GM23338 (cell line): ENCODE measurements around the gene ALG6. TPM values are rescaled to one million over a fixed set of nuclear protein-coding genes. Genes with fewer than 3 reads are reported as not detected.

ENCODE experiments used
- ATAC-seq: fragments of 200-7000 bp; cut with Tn5 transposase; 3 replicates; pipeline ENCODE4 v1.9.1; 2020
- DNase-seq: peaks from one replicate; pipeline ENCODE4 v3.0.0-alpha.2; 2015; ENCODE audit warnings: low spot score
- H2AFZ ChIP-seq: fragments of 200-600 bp; sonication (generic); 2 replicates; pipeline ENCODE4 v1.8.0; 2016; ENCODE audit warnings: antibody characterized with exemption, mild to moderate bottlenecking, moderate library complexity
- H3F3A ChIP-seq: fragments of 200-600 bp; sonication (generic); replicated peaks from 2 replicates; pipeline ENCODE4 v1.8.0; 2017; ENCODE audit warnings: antibody characterized with exemption, mixed run types, low read depth
- H3K27ac ChIP-seq: fragments of 200-600 bp; sonication (generic); 2 replicates; pipeline ENCODE4 v1.6.1; 2016; ENCODE audit warnings: low read depth
- H3K27me3 ChIP-seq: fragments of 200-600 bp; sonication (generic); 2 replicates; pipeline ENCODE4 v1.8.0; 2016; ENCODE audit warnings: mild to moderate bottlenecking, mixed run types, moderate library complexity; ENCODE audit not compliant: insufficient read depth
- H3K36me3 ChIP-seq: fragments of 200-600 bp; sonication (generic); 2 replicates; pipeline ENCODE4 v1.8.0; 2016; ENCODE audit warnings: mild to moderate bottlenecking; ENCODE audit not compliant: insufficient read depth
- H3K4me1 ChIP-seq: fragments of 200-600 bp; sonication (generic); 2 replicates; pipeline ENCODE4 v1.8.0; 2016; ENCODE audit warnings: mild to moderate bottlenecking, moderate library complexity; ENCODE audit not compliant: insufficient read depth
- H3K4me2 ChIP-seq: fragments of 200-600 bp; sonication (generic); 2 replicates; pipeline ENCODE4 v1.7.1; 2017; ENCODE audit warnings: mixed run types
- H3K4me3 ChIP-seq: fragments of 200-600 bp; sonication (generic); 2 replicates; pipeline ENCODE4 v1.6.1; 2016; ENCODE audit warnings: mixed run types
- H3K79me2 ChIP-seq: fragments of 200-600 bp; sonication (generic); replicated peaks from 2 replicates; pipeline ENCODE4 v1.8.0; 2017; ENCODE audit warnings: mild to moderate bottlenecking; ENCODE audit not compliant: insufficient read depth
- H3K9me2 ChIP-seq: fragments of 200-600 bp; sonication (generic); 2 replicates; pipeline ENCODE4 v1.8.0; 2017; ENCODE audit not compliant: insufficient read depth
- H4K20me1 ChIP-seq: fragments of 200-600 bp; sonication (generic); replicated peaks from 2 replicates; pipeline ENCODE4 v1.8.0; 2017; ENCODE audit warnings: mild to moderate bottlenecking; ENCODE audit not compliant: insufficient read depth
- H3K27ac Mint-ChIP-seq: 2 replicates; pipeline ENCODE4 v1.8.0; 2020; ENCODE audit warnings: inconsistent platforms, mild to moderate bottlenecking, moderate library complexity, mixed read lengths
- H3K27me3 Mint-ChIP-seq: 3 replicates; pipeline ENCODE4 v1.8.0; 2022; ENCODE audit warnings: low read depth, mild to moderate bottlenecking, moderate library complexity, mixed read lengths, inconsistent platforms; ENCODE audit not compliant: insufficient read depth, poor library complexity
- H3K36me3 Mint-ChIP-seq: 3 replicates; pipeline ENCODE4 v1.8.0; 2021; ENCODE audit warnings: low read depth, mild to moderate bottlenecking, inconsistent platforms, moderate library complexity, mixed read lengths
- H3K4me1 Mint-ChIP-seq: 3 replicates; pipeline ENCODE4 v1.8.0; 2020; ENCODE audit warnings: mild to moderate bottlenecking, inconsistent platforms, mixed read lengths
- H3K4me3 Mint-ChIP-seq: 3 replicates; pipeline ENCODE4 v1.8.0; 2021; ENCODE audit warnings: moderate library complexity, mild to moderate bottlenecking, inconsistent platforms, mixed read lengths
- H3K9me3 Mint-ChIP-seq: 3 replicates; pipeline ENCODE4 v1.8.0; 2020; ENCODE audit warnings: moderate library complexity, mild to moderate bottlenecking, inconsistent platforms, mixed read lengths
- CREB1 ChIP-seq: fragments of 250-450 bp; sonication (Bioruptor Pico); IDR thresholded peaks from 2 replicates; pipeline ENCODE4 v1.5.0; 2020; ENCODE audit warnings: low read depth, mild to moderate bottlenecking, moderate library complexity
- EZH2 ChIP-seq: fragments of 200-600 bp; sonication (generic); IDR thresholded peaks from one replicate; pipeline ENCODE4 v1.8.0; 2017; ENCODE audit warnings: antibody characterized with exemption, mild to moderate bottlenecking, low read depth; ENCODE audit not compliant: unreplicated experiment
- EZH2phosphoT487 ChIP-seq: fragments of 200-600 bp; sonication (generic); IDR thresholded peaks from one replicate; pipeline ENCODE4 v1.8.1; 2018; ENCODE audit warnings: antibody characterized with exemption; ENCODE audit not compliant: unreplicated experiment
- JUNB ChIP-seq: IDR thresholded peaks from one replicate; pipeline ENCODE4 v1.6.1; 2016; ENCODE audit warnings: antibody characterized with exemption; ENCODE audit not compliant: unreplicated experiment
- NANOG ChIP-seq: IDR thresholded peaks from 2 replicates; pipeline ENCODE4 v1.6.1; 2016; ENCODE audit warnings: antibody characterized with exemption, borderline replicate concordance
- ZNF114 ChIP-seq: fragments of 250-450 bp; sonication (Bioruptor Pico); IDR thresholded peaks from 2 replicates; pipeline ENCODE4 v1.5.0; 2020; ENCODE audit warnings: mild to moderate bottlenecking, moderate library complexity
- ZNF331 ChIP-seq: fragments of 250-450 bp; sonication (Bioruptor Pico); IDR thresholded peaks from 2 replicates; pipeline ENCODE4 v1.5.0; 2020; ENCODE audit warnings: low read depth, mild to moderate bottlenecking, moderate library complexity
- polyA plus RNA-seq: library from polyadenylated mRNA; unstranded; fragments of >200 nt; fragmentation: Nextera tagmentation; extraction: Ambion mirVana; gene quantifications from 2 replicates; pipeline ENCODE4 v1.2.1, GENCODE V29; 2016
- total RNA-seq: library from RNA; depleted of rRNA; stranded (reverse); fragments of >200 nt; shearing (Covaris generic); gene quantifications from 2 replicates; pipeline ENCODE4 v1.2.3, GENCODE V29; 2014
- TF ChIP-seq, protein P1 (sequence below): IDR thresholded peaks from 2 replicates; pipeline ENCODE4 v1.6.1; 2016; ENCODE audit warnings: antibody characterized with exemption
- TF ChIP-seq, protein P2 (sequence below), 2 experiments: fragments of 200-600 bp in 1 of 2; sonication (generic) in 1 of 2; conservative IDR thresholded peaks; 2 replicates each; pipeline versions ENCODE4 v1.5.1 to v1.6.1; 2016 to 2017; ENCODE audit warnings: antibody characterized with exemption in 2 of 2, low read depth in 2 of 2, mild to moderate bottlenecking in 2 of 2, moderate library complexity in 1 of 2
- TF ChIP-seq, protein P3 (sequence below): IDR thresholded peaks from one replicate; pipeline ENCODE4 v1.6.1; 2018; ENCODE audit warnings: antibody characterized with exemption; ENCODE audit not compliant: unreplicated experiment

ALG6 gene
- total and polyA plus RNA-seq, 2 experiments from 2014 or later: 24.1 to 34.6 TPM

DNA sequence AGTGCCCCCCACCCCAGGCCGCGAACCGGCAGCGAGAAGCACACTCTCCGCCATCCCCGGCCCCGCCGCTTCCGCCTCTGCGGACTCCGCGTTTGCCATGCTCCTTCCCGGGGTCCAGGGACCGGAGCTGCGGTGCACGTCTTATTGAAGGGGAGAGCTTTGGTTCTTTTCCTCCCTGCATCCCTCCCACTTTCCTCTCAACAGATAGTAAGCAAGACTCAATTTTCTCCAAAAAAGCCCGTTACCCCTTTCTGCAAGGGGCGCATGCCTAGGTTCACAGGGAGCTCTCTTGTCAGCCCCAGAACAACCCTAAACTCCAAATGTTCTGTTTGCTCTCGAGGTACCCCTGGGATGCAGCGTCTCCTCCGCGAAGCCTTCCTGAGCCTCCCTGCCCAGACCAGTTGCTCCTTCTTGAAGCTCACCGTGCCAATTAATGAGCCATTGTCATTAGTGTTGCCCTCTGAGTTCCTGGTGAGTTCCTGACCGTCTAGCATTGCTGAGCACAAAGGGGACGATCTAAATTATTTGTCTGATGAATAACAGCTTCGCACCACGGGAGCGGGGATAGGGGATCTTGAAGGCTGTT, 37.0 kb upstream of the ALG6 start:
- H3F3A ChIP-seq: peaks cover 7% of the 10 kb centered on the region; the same call in 1 of the 2 replicates
- Mint-ChIP-seq H3K27me3 (peaks cover 52% of the 10 kb centered on the region), H3K36me3 (peaks cover 5% of the 10 kb centered on the region; the same call in 1 of the 3 replicates)

DNA sequence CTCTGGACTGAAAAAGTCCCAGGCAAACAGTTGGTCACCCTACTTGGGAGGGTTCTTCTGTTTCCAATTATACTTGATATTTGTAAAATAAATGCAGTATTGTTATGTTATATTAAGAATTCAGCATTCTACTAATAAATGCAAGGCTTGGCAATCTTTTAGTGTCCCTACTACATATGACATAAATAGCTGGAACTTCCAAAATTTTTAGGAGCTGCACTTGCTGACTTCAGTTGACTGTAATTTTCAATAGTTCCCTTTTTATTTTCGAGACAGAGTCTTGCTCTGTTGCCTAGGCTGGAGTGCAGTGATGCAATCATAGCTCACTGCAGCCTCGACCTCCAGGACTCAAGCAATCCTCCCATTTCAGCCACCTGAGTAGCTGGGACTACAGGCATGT, 25.0 kb upstream of the ALG6 start:
- H3K9me3 Mint-ChIP-seq: no peaks in the 10 kb centered on the region
- Histone ChIP-seq H3K36me3 (no peaks in the 10 kb centered on the region), H4K20me1 (no peaks in the 10 kb centered on the region), H3K27me3 (no peaks in the 10 kb centered on the region), H3K4me3 (no peak overlapping the region), H3K4me2 (no peak overlapping the region), H3K9me2 (peaks cover 8% of the 10 kb centered on the region; the same call in 1 of the 2 replicates), H3K27ac (no peak overlapping the region), H3K4me1 (peaks cover 9% of the 10 kb centered on the region; the same call in 1 of the 2 replicates), H2AFZ (no peak overlapping the region), H3K79me2 (no peaks in the 10 kb centered on the region), H3F3A (no peaks in the 10 kb centered on the region)
- H3K4me3 Mint-ChIP-seq: no peak overlapping the region
- ATAC-seq: no peak
- no peak for TF ChIP-seq NANOG
- no peak for TF ChIP-seq CREB1 (CRISPR knock-in tag)
- no peak for TF ChIP-seq JUNB
- no peak for TF ChIP-seq ZNF331 (CRISPR knock-in tag)
- TF ChIP-seq EZH2phosphoT487: no peak
- H3K36me3 Mint-ChIP-seq: no peaks in the 10 kb centered on the region
- H3K4me1 Mint-ChIP-seq: peaks cover 13% of the 10 kb centered on the region
- H3K27me3 Mint-ChIP-seq: peaks cover 4% of the 10 kb centered on the region
- H3K27ac Mint-ChIP-seq: no peak overlapping the region
- no peak for DNase-seq

More for the DNA sequence above, 37.0 kb upstream of the ALG6 start:
- H3K4me3 Mint-ChIP-seq: peak overlapping the region; percentile 73
- H3K9me2 ChIP-seq: no peaks in the 10 kb centered on the region
- no peaks in the 10 kb centered on the region for H4K20me1 ChIP-seq
- no peaks in the 10 kb centered on the region for H3K79me2 ChIP-seq
- H3K36me3 ChIP-seq: no peaks in the 10 kb centered on the region
- DNase-seq (peak; percentile 79), ATAC-seq (peak; percentile 44)
- H3K4me3 ChIP-seq: peak overlapping the region; percentile 54
- H3K4me1 ChIP-seq: peaks cover 51% of the 10 kb centered on the region
- no peak for TF ChIP-seq EZH2
- peak; percentile 90 for TF ChIP-seq NANOG
- peaks cover 53% of the 10 kb centered on the region for H3K4me1 Mint-ChIP-seq
- H3K27me3 ChIP-seq: peaks cover 82% of the 10 kb centered on the region
- no peak overlapping the region for H3K27ac Mint-ChIP-seq
- no peak overlapping the region for H3K27ac ChIP-seq
- H2AFZ ChIP-seq: peak overlapping the region; percentile 60
- H3K9me3 Mint-ChIP-seq: no peaks in the 10 kb centered on the region; the same call in 2 of the 3 replicates
- peak overlapping the region; percentile 82 for H3K4me2 ChIP-seq

DNA sequence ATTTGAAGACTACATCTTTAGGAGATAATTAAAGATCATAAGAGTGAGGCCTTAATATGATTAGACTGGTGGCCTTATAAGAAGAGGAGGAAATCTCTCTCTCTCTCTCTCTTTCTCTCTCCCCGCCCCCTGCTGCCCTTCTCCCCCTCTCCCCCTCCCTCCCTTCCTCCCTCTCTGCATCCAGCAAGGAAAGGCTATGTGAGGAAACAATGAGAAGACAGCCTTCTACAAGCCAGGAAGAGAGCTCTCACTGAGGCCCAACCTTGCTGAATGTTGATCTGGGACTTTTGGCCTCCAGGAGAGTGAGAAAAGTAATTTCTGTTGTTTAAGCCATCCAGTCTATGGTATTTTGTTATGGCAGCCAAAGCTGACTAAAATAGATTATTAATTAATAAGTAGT, 23.5 kb upstream of the ALG6 start:
- Histone ChIP-seq H4K20me1 (no peaks in the 10 kb centered on the region), H3K79me2 (no peaks in the 10 kb centered on the region), H2AFZ (no peak overlapping the region), H3K36me3 (no peaks in the 10 kb centered on the region), H3K4me2 (0 out of 2 replicates have a peak overlapping the region, but pooled peaks have one; percentile 23), H3K27ac (no peak overlapping the region), H3K9me2 (peaks cover 8% of the 10 kb centered on the region; the same call in 1 of the 2 replicates), H3F3A (no peaks in the 10 kb centered on the region), H3K4me3 (no peak overlapping the region), H3K27me3 (no peaks in the 10 kb centered on the region), H3K4me1 (peaks cover 9% of the 10 kb centered on the region; the same call in 1 of the 2 replicates)
- H3K4me3 Mint-ChIP-seq: no peak overlapping the region
- H3K36me3 Mint-ChIP-seq: no peaks in the 10 kb centered on the region
- H3K27ac Mint-ChIP-seq: peak overlapping the region; percentile 42; the same call in 1 of the 2 replicates
- ATAC-seq: peak; percentile 92
- no peaks in the 10 kb centered on the region for H3K9me3 Mint-ChIP-seq
- peaks cover 15% of the 10 kb centered on the region for H3K4me1 Mint-ChIP-seq
- peak; percentile 60 for DNase-seq
- H3K27me3 Mint-ChIP-seq: peaks cover 4% of the 10 kb centered on the region
- no peak for TF ChIP-seq ZNF114
- TF ChIP-seq, protein P1, sequence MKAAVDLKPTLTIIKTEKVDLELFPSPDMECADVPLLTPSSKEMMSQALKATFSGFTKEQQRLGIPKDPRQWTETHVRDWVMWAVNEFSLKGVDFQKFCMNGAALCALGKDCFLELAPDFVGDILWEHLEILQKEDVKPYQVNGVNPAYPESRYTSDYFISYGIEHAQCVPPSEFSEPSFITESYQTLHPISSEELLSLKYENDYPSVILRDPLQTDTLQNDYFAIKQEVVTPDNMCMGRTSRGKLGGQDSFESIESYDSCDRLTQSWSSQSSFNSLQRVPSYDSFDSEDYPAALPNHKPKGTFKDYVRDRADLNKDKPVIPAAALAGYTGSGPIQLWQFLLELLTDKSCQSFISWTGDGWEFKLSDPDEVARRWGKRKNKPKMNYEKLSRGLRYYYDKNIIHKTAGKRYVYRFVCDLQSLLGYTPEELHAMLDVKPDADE: no peak
- no peak for TF ChIP-seq CREB1 (CRISPR knock-in tag)
- TF ChIP-seq, protein P2, sequence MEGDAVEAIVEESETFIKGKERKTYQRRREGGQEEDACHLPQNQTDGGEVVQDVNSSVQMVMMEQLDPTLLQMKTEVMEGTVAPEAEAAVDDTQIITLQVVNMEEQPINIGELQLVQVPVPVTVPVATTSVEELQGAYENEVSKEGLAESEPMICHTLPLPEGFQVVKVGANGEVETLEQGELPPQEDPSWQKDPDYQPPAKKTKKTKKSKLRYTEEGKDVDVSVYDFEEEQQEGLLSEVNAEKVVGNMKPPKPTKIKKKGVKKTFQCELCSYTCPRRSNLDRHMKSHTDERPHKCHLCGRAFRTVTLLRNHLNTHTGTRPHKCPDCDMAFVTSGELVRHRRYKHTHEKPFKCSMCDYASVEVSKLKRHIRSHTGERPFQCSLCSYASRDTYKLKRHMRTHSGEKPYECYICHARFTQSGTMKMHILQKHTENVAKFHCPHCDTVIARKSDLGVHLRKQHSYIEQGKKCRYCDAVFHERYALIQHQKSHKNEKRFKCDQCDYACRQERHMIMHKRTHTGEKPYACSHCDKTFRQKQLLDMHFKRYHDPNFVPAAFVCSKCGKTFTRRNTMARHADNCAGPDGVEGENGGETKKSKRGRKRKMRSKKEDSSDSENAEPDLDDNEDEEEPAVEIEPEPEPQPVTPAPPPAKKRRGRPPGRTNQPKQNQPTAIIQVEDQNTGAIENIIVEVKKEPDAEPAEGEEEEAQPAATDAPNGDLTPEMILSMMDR (conservative IDR thresholded peaks at IDR 0.05; ENCODE audit: low read depth in 2 of 2): no peak
- TF ChIP-seq, protein P3, sequence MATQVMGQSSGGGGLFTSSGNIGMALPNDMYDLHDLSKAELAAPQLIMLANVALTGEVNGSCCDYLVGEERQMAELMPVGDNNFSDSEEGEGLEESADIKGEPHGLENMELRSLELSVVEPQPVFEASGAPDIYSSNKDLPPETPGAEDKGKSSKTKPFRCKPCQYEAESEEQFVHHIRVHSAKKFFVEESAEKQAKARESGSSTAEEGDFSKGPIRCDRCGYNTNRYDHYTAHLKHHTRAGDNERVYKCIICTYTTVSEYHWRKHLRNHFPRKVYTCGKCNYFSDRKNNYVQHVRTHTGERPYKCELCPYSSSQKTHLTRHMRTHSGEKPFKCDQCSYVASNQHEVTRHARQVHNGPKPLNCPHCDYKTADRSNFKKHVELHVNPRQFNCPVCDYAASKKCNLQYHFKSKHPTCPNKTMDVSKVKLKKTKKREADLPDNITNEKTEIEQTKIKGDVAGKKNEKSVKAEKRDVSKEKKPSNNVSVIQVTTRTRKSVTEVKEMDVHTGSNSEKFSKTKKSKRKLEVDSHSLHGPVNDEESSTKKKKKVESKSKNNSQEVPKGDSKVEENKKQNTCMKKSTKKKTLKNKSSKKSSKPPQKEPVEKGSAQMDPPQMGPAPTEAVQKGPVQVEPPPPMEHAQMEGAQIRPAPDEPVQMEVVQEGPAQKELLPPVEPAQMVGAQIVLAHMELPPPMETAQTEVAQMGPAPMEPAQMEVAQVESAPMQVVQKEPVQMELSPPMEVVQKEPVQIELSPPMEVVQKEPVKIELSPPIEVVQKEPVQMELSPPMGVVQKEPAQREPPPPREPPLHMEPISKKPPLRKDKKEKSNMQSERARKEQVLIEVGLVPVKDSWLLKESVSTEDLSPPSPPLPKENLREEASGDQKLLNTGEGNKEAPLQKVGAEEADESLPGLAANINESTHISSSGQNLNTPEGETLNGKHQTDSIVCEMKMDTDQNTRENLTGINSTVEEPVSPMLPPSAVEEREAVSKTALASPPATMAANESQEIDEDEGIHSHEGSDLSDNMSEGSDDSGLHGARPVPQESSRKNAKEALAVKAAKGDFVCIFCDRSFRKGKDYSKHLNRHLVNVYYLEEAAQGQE: no peak
- no peak for TF ChIP-seq EZH2
- TF ChIP-seq ZNF331 (CRISPR knock-in tag): no peak
